ENCODE data around the gene PEF1. TPM values are rescaled to one million over a fixed set of nuclear protein-coding genes. Genes with fewer than 3 reads are reported as not detected.

PEF1 gene
- total and polyA plus RNA-seq, 9 donors: 31.7 to 65.2 (median 58.2) TPM

DNA sequence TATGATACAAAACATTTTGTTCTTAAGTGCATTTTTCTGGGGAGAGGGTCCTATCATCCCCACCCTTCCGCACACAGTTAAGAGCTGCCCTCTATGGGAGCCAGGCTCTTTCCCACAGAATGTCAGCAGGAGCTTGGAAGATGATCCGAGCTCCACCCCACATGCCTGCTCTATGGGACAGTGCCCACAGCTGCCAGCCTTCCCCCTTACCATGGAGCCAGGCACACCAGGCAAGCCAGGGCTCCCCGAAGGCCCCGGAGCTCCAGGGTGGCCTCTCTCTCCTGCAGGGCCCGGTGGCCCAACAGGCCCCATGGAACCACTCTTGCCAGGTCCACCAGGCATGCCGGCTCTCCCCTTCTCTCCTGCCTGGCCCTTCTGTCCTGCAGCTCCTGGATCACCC is 10.4 kb upstream of the PEF1 start:
- Histone ChIP-seq H3K27me3 (no peaks in the 10 kb centered on the region), H3K4me1 (ENCODE audit: insufficient read depth) (no peaks in the 10 kb centered on the region), H3K27ac (no peak overlapping the region), H3K4me3 (no peak overlapping the region), H3K36me3 (no peaks in the 10 kb centered on the region), H3K9me3 (no peaks in the 10 kb centered on the region)
- no peak for DNase-seq
- intact Hi-C loops (cut with DNase I): no loop called here
- WGBS, 3 donors: 80 to 87% (median 82%) methylated on average over 6 of the region's 6 CpGs
- TF ChIP-seq EP300 (IDR thresholded peaks at IDR 0.05): no peak

DNA sequence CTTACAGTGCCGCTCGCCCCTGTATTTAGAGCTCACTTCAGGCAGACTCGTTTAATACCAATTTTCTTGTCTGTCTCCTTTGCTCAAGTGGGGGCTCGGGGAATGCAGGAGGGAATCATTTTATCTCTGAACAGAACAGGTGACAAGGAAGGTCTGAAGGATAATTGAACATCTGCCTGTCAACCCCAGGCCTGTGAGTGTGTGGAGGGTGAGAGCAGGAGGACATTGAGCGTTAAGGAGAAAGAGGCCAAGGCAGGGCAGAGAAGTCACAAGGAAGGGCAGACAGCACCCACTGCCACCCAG is 9.7 kb upstream of the PEF1 start:
- Histone ChIP-seq H3K27ac (no peak overlapping the region), H3K27me3 (no peaks in the 10 kb centered on the region), H3K36me3 (no peaks in the 10 kb centered on the region), H3K4me1 (ENCODE audit: insufficient read depth) (no peaks in the 10 kb centered on the region), H3K4me3 (no peak overlapping the region), H3K9me3 (no peaks in the 10 kb centered on the region)
- WGBS, 3 donors: 85 to 89% (median 89%) methylated on average over 5 of the region's 5 CpGs
- TF ChIP-seq, protein P1, sequence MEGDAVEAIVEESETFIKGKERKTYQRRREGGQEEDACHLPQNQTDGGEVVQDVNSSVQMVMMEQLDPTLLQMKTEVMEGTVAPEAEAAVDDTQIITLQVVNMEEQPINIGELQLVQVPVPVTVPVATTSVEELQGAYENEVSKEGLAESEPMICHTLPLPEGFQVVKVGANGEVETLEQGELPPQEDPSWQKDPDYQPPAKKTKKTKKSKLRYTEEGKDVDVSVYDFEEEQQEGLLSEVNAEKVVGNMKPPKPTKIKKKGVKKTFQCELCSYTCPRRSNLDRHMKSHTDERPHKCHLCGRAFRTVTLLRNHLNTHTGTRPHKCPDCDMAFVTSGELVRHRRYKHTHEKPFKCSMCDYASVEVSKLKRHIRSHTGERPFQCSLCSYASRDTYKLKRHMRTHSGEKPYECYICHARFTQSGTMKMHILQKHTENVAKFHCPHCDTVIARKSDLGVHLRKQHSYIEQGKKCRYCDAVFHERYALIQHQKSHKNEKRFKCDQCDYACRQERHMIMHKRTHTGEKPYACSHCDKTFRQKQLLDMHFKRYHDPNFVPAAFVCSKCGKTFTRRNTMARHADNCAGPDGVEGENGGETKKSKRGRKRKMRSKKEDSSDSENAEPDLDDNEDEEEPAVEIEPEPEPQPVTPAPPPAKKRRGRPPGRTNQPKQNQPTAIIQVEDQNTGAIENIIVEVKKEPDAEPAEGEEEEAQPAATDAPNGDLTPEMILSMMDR (IDR thresholded peaks at IDR 0.05): no peak
- intact Hi-C loops (cut with DNase I): no loop called here
- DNase-seq: no peak

DNA sequence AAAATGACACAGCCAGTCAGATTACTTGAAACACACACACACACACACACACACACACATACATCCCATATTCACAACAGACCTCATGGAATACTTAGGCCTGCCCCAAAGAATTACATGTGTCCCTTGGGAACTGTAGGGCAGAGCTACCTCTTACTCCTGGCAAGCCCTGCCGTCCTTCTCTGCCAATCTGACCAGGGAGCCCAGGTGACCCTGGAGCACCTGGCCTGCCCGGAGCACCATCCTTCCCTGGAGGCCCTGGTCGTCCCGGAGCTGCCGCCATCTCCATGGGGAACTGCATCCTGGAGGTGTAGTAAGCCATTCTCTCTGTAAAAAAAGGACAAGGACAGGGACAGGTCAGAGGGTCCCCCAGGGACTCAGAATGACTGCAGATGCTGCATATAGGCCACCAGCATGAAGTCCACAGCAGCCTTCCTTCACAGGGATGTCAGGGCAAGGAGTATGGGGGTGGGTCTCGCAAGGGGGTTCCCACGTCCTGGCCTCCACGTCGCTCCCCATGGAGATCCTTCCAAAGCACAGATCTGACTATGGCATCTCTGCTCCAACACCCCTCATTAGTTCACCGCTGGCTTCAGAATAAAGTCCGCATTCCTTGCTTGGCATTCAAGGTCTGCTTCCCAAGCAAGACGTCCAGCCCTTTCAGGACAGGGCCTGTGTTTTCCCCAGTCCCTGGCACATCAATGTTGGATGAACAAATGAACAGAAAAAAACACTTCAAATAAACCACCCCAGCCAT is 9.2 kb upstream of the PEF1 start:
- intact Hi-C loops (cut with DNase I): no loop called here
- Histone ChIP-seq H3K36me3 (no peaks in the 10 kb centered on the region), H3K27ac (no peak overlapping the region), H3K4me3 (no peak overlapping the region), H3K27me3 (no peaks in the 10 kb centered on the region), H3K4me1 (ENCODE audit: insufficient read depth) (no peaks in the 10 kb centered on the region), H3K9me3 (no peaks in the 10 kb centered on the region)
- WGBS, 3 donors: 79 to 83% (median 81%) methylated on average over 12 of the region's 12 CpGs
- TF ChIP-seq POLR2A (IDR thresholded peaks at IDR 0.05) (no peak), EP300 (IDR thresholded peaks at IDR 0.05) (no peak)
- TF ChIP-seq, protein P1 (IDR thresholded peaks at IDR 0.05): no peak
- no peak for DNase-seq

DNA sequence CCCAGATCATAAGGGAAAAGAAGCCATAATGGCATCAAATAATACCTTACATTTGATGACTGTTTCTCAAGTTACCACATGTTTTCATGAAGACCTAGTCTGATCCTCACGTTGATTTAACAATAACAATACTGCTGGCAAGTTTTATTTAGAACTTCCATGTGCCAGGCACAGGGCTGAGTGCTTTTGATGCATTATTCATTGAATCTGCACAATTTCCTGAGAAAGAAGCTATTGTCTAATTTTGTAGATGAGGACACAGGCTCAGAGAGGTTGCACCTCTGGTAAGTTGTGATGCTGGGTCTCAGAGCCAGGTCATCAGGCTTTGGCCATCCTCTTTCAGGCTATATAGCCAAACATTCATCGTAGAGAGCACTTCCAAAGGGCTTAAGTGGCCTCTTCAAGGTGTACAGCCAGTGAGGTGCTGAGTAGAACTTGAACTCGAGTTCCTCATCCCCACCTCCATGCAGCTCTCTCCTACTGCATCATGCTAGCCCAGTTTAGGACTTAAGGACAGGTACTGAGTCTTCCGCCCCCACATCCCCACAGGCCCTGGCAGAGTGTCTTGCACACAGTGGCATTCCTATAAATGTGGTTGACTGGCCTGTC is 8.3 kb upstream of the PEF1 start:
- no peaks in the 10 kb centered on the region for H3K36me3 ChIP-seq
- WGBS, 3 donors: 72 to 78% (median 78%) methylated on average over 4 of the region's 4 CpGs
- H3K4me1 ChIP-seq (ENCODE audit: insufficient read depth): no peaks in the 10 kb centered on the region
- H3K4me3 ChIP-seq: no peak overlapping the region
- H3K9me3 ChIP-seq: no peaks in the 10 kb centered on the region
- no peaks in the 10 kb centered on the region for H3K27me3 ChIP-seq
- no peak for TF ChIP-seq POLR2A (IDR thresholded peaks at IDR 0.05)
- TF ChIP-seq EP300 (IDR thresholded peaks at IDR 0.05): no peak
- TF ChIP-seq, protein P1 (IDR thresholded peaks at IDR 0.05): no peak
- intact Hi-C loops (cut with DNase I): no loop called here
- no peak for DNase-seq
- no peak overlapping the region for H3K27ac ChIP-seq

DNA sequence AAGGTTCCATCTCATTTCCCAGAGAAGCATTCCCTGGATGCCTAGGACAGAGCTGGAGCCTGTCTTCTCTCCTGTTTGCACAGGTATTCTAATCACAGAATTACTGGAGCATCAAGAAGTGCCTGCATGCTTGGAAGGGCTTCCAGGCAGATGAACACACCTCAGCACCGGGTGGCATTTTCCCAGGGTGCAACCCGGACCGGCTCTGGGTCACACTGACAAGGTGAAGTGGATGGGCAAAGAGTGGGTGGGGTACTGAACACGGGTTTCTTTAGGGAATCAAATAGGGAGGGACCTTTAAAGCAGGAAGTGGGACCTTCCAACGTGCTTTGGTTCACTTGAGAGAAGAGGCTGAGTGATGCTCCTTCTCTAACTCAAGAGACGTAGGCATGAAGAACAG is 7.1 kb upstream of the PEF1 start:
- no peak for DNase-seq
- TF ChIP-seq EP300 (IDR thresholded peaks at IDR 0.05): no peak
- TF ChIP-seq, protein P1 (IDR thresholded peaks at IDR 0.05): no peak
- intact Hi-C loops (cut with DNase I): no loop called here
- no peaks in the 10 kb centered on the region for H3K9me3 ChIP-seq
- H3K4me3 ChIP-seq: no peak overlapping the region
- no peaks in the 10 kb centered on the region for H3K36me3 ChIP-seq
- H3K4me1 ChIP-seq (ENCODE audit: insufficient read depth): no peaks in the 10 kb centered on the region
- H3K27me3 ChIP-seq: no peaks in the 10 kb centered on the region
- WGBS, 3 donors: 60 to 69% (median 60%) methylated on average over 6 of the region's 6 CpGs
- no peak overlapping the region for H3K27ac ChIP-seq

All from ovary (tissue), 9 donors.